ENCODE data around the gene ESPN.

DNA sequence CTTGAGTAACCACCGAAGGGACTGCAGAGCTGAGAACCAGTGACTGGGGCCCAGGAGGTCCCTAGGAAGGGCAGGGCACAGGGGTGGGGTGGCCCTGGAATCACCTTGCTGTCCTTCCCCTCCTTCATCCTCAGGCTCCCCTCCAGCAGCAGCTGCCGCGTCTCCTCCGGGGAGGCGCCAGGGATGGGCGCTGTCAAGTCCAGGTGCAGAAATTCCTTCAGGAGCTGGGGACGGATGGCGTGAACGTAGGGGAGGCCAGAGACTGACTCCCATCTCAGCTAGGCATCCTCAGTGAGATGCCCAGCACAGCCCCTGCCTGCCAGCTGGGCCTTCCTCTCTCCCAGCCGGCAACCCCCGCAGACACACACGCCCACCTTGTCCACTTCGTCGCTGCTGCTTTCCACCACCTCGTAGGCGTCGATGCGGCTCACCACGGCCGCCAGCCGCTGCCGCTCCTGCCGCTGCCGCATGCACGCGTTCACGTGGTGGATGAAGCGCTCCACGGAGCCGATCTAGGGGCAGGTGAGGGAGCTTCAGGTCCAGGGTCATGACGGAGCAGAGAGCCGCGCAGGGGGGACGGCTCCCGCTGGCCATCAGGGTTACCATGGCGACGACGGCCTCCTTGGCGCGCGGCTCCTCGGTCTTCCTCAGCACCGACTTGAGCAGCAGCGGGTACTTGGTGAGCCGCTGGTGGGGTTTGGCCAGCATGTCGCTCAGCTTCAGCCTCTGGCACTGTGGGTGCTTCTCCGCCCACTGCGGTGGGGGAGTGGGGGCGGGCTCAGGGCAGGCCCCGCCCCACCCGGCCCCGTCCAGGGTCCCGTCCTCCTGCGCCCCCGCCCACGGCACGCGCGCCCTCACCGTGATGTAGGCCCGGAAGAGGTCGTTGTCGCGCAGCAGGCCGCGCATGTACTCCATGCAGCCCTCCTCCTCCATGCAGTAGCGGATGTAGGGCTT is 45.8 kb downstream of the ESPN start:
- TF ChIP-seq, protein P1, sequence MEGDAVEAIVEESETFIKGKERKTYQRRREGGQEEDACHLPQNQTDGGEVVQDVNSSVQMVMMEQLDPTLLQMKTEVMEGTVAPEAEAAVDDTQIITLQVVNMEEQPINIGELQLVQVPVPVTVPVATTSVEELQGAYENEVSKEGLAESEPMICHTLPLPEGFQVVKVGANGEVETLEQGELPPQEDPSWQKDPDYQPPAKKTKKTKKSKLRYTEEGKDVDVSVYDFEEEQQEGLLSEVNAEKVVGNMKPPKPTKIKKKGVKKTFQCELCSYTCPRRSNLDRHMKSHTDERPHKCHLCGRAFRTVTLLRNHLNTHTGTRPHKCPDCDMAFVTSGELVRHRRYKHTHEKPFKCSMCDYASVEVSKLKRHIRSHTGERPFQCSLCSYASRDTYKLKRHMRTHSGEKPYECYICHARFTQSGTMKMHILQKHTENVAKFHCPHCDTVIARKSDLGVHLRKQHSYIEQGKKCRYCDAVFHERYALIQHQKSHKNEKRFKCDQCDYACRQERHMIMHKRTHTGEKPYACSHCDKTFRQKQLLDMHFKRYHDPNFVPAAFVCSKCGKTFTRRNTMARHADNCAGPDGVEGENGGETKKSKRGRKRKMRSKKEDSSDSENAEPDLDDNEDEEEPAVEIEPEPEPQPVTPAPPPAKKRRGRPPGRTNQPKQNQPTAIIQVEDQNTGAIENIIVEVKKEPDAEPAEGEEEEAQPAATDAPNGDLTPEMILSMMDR (IDR thresholded peaks at IDR 0.05) = no peak
- TF ChIP-seq POLR2AphosphoS5 (IDR thresholded peaks at IDR 0.05) (no peak), POLR2A (IDR thresholded peaks at IDR 0.05) (no peak)

All from upper lobe of left lung (tissue), 4 donors.